UCSD-AML1 (cell line): Measurements from ENCODE around the gene TTLL1.
"Not testable (repeated sequence)": the region's sequence is repeated elsewhere in the genome, so short reads cannot be mapped to it uniquely, and the experiment has no call there.

Experiments
- DNase-seq: peaks from one replicate; lab custom pipeline; 2025; ENCODE audit not compliant: unreplicated experiment; lab: John Stamatoyannopoulos, UW

TTLL1 gene

GRCh38 chr22:43077121-43077877 is 11.9 kb downstream of the TTLL1 start:
- DNase-seq: no peak

- no peak for DNase-seq
Measured at GRCh38 chr22:43066844-43067385, 22.3 kb downstream of the TTLL1 start.

GRCh38 chr22:43066134-43066533 is 23.1 kb downstream of the TTLL1 start:
- DNase-seq: no peak

GRCh38 chr22:43060183-43060582 is 29.0 kb downstream of the TTLL1 start:
- peak; percentile 64 for DNase-seq

- no peak for DNase-seq
Measured at GRCh38 chr22:43057641-43058040, 31.6 kb downstream of the TTLL1 start.

- DNase-seq: no peak
Measured at GRCh38 chr22:43053176-43053575, 36.0 kb downstream of the TTLL1 start.

GRCh38 chr22:43050995-43051394 is 38.2 kb downstream of the TTLL1 start:
- DNase-seq: no peak

- DNase-seq: no peak
Measured at GRCh38 chr22:43047605-43048004, 41.6 kb downstream of the TTLL1 start.

GRCh38 chr22:43044290-43044712 is 44.9 kb downstream of the TTLL1 start:
- no peak for DNase-seq

- no peak for DNase-seq
Measured at GRCh38 chr22:43042101-43042780, 47.0 kb downstream of the TTLL1 start.

GRCh38 chr22:43039800-43040199 is 49.4 kb downstream of the TTLL1 start:
- no peak for DNase-seq

- no peak for DNase-seq
Measured at GRCh38 chr22:43038325-43038724, 50.9 kb downstream of the TTLL1 start.

- no peak for DNase-seq
Measured at GRCh38 chr22:43036282-43036829, 52.8 kb downstream of the TTLL1 start.

- DNase-seq: no peak
Measured at GRCh38 chr22:43035250-43035649, 53.9 kb downstream of the TTLL1 start.

- DNase-seq: no peak
Measured at GRCh38 chr22:43031617-43032016, 57.6 kb downstream of the TTLL1 start.

GRCh38 chr22:43018615-43019014 is 70.6 kb downstream of the TTLL1 start:
- no peak for DNase-seq

GRCh38 chr22:43017525-43018460 is 71.4 kb downstream of the TTLL1 start:
- no peak for DNase-seq

GRCh38 chr22:43016150-43016549 is 73.0 kb downstream of the TTLL1 start:
- not testable (repeated sequence) for DNase-seq

- DNase-seq: no peak
Measured at GRCh38 chr22:43015677-43016042, 73.5 kb downstream of the TTLL1 start.

- DNase-seq: peak; percentile 98
Measured at GRCh38 chr22:43014869-43015676, 74.1 kb downstream of the TTLL1 start, which contains the start of gene PACSIN2. Gene PACSIN2, minus strand, starts transcription at chr22:43015149. Its CDS starts 103,069 bp downstream, at chr22:42912080.
